GM12874 (cell line): ENCODE measurements around the gene CAMKK1.
A peak's percentile ranks its signal among the peaks of the same experiment; 100 is the strongest.

Source experiments
- TF ChIP-seq, protein P1 (sequence below): IDR thresholded peaks from 2 replicates; pipeline ENCODE4 v1.5.1; 2011; ENCODE audit warnings: low read depth, mild to moderate bottlenecking, control low read depth, low read length, moderate library complexity; ENCODE audit not compliant: insufficient read depth

The CAMKK1 gene

DNA sequence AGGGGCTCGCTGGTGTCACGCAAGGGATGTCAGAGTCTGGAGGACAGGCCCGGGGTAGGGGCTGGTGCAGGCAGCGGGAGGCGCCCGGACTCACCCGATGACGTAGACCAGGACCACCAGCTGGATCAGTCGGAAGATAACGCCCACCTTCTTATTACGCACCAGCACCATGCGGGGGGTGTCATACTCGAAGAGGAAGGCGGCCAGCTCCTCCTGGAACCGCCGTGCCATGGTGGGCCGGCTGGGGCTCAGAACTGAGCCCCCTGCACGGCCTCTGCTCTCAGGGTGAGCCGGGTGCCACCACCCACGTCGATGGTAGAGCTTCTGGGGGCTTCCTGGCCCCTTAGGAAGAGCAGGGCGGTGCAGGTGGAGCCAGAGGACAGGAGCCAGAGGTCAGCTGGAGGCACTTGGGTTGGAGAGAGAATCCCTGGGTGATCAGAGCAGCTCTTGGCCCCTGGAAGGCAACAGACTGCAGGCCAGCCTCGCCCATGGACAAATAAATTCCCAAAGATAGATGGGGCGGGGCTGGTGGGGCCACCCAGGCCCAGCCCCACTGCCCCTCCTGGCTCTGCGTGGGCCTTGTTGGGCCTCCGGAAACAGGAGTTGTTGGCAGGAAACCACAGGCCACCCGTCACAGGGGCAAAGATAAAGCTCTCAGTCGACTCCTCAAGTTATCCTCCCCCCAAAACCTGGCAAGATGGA lies 23.3 kb upstream of the CAMKK1 start, which contains the start of gene P2RX1:
Gene P2RX1, minus strand, starts transcription at position 471 of the 702 bp plus-strand sequence. Its CDS starts 240 bp downstream, at position 231.
- TF ChIP-seq, protein P1, sequence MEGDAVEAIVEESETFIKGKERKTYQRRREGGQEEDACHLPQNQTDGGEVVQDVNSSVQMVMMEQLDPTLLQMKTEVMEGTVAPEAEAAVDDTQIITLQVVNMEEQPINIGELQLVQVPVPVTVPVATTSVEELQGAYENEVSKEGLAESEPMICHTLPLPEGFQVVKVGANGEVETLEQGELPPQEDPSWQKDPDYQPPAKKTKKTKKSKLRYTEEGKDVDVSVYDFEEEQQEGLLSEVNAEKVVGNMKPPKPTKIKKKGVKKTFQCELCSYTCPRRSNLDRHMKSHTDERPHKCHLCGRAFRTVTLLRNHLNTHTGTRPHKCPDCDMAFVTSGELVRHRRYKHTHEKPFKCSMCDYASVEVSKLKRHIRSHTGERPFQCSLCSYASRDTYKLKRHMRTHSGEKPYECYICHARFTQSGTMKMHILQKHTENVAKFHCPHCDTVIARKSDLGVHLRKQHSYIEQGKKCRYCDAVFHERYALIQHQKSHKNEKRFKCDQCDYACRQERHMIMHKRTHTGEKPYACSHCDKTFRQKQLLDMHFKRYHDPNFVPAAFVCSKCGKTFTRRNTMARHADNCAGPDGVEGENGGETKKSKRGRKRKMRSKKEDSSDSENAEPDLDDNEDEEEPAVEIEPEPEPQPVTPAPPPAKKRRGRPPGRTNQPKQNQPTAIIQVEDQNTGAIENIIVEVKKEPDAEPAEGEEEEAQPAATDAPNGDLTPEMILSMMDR: no peak

DNA sequence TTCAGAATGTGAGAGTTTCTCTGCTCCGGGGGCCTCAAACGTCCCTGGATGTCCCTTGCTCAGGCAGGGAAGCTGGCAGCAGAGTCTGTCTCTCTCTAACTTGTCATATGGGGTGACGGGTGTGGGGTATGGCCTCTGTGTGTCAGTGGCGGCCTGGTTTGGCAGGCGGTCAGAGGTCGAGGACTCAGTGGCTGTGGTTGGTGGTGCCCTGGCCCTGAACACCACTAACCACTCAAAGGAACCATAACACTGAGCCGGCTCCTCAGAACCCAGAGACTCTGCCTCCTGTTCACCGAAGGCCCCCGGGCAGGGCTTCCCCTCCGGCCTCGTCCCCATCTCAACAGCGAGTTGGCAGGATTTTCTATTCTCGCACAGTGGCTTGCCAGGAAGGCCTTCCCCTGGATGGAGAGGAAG lies 22.7 kb upstream of the CAMKK1 start:
- TF ChIP-seq, protein P1: no peak

DNA sequence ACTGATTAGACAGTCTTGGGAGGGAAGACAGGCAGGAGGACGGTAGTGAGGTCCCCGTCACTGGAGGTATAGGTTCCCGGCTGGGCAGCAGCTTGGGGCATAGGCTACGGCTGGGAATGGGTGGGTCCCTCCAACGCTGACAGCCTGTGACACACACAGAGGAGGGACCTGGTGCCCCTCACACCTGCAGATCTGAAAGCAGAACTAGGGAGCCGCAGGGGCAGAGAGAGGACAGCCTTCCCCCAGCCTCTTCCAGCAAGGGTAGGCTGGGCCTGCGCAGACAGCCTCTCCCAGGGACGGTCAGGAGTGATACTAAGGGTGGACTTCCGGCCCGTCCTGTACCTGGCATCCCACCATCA lies 21.4 kb upstream of the CAMKK1 start:
- TF ChIP-seq, protein P1: no peak

DNA sequence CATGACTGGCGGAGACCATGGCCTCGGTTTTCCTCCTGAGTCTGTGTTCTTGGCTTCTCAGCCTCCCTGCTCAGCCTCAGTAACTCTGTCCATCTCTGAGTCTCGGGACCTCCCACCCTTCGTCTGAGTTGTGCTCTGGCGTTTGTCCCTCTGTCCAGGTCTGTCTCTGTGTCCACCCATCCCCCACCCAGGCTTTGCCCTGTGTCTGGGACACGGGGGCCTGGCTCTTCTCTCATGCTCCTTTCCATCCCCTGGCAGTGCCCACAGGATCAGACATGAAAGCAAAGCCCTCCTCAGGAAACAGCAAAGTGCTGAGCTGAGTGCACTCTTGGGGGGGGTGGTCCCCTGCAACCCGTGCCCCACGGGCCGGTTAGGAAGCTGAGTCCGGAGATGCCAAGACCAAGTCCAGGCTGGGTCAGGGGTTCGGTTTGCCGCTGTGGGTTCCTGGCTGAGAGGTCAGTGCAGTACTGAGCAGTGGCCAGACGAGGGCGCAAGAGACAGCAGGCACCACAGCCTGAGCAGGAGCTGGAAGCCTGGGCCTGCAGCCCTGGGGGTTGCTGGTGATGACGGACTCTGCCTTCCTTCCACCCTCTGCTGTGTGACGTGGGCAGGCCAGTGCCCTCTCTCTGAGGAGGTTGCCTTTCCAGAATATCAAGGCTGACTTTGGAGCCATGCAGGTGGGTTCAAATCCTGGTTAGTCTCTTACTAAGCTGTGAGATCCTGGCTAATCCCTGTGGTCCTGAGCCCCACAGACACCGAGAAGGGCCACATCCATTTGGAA lies 20.9 kb upstream of the CAMKK1 start:
- TF ChIP-seq, protein P1: peak; percentile 99

DNA sequence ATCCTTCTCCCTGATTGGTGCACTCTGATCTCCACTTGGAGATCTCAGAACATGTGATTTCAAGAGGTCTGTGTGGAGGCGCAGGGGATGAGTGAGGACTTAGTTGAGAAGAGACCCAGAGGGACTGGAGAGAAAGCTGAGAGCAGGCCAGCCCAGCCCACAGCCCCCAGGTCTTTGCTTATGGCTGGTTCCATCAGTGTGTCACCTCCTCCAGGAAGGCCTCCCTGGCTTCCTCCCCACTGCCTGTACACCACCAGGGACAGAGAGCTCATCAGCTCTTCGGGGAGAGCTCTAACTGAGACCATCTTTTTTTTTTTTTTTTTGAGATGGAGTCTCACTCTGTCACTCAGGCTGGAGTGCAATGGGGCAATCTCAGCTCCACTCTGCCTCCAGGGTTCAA lies 20.0 kb upstream of the CAMKK1 start:
- TF ChIP-seq, protein P1: no peak

DNA sequence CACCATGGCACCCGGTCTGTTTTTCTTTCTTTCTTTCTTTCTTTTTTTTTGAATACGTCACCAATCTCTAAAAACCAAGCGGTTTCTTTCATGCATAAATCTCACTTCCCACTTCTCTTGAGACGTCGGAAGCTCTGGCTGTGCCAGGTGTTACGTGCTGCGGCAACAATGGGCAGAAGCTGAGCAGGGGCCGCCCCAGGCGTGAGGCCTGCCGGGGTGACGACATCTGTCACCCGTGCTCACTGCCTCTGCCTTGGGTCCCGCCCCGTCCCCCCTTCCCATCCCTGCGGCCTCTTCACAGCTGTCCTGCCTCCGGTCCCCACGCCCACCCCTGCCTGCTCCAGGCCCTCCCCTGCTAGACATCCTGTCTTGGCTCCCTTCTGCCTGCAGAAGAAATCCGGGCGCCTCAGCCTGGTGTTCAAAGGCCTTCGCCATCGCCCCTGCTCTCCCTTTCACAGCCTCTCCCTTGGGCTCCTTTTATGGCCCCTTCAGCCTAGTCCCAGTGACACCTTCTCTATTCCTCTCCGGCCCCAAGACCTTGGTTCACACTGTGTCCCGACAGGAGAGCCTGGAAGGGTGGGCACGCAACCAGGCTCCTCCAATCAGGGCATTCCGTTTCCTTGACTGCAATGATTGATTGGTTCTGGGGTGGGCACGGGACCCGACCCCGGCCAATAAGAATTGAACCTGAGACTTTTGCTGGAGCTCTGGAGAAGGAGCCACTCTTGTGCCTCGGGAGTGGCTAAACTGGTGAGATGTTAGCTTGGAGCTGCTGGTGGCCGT lies 18.6 kb upstream of the CAMKK1 start:
- TF ChIP-seq, protein P1: no peak
